Fibroblast of mammary gland (primary cell): Measurements from ENCODE around the gene CCDC80.

ENCODE experiments used
- DNase-seq: peaks from one replicate; pipeline ENCODE4 v3.0.0-alpha.2; 2010; ENCODE audit warnings: low read depth
- H3K4me3 ChIP-seq: 2 replicates; pipeline ENCODE4 v1.5.1; 2011; ENCODE audit warnings: low read depth, mild to moderate bottlenecking, low read length, moderate library complexity; ENCODE audit not compliant: control insufficient read depth
- TF ChIP-seq, protein P1 (sequence below): conservative IDR thresholded peaks from 2 replicates; pipeline ENCODE4 v1.5.1; 2011; ENCODE audit warnings: low read depth, low read length, inconsistent platforms; ENCODE audit not compliant: control insufficient read depth, insufficient read depth

Gene CCDC80

DNA sequence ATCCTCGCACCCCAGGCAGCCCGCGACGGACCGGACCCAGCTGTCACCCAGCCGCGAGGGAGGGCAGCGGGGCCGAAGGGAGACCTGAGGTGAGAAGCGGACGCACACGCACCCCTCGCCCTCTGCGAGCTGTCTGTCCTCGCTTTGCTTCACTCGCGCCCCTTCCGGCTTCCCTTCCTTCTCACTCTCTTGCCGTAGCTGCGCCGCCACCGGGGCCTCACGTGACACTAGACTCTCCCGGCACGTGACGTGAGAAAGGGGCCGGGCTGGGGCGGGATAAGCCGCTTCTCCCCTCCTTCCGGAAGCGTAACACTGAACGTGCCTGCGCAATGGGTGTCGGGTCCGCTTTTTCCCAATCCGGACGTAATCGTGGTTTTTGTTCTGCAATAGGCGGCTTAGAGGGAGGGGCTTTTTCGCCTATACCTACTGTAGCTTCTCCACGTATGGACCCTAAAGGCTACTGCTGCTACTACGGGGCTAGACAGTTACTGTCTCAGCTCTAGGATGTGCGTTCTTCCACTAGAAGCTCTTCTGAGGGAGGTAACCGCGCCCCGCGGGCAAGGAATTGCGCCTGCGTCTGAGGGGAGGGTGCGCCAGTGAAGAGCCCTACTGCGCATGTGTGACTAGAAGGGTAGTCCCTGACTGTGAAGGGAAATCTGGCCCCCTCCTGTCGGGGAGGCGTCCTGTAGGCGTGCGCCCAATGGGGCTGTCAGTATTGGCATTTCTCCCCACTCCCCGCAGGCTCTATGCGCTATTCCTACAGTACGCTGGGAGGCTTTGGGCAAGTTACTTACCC, 79.0 kb downstream of the CCDC80 start, which contains the start of the genes ATG3 and SLC35A5:
Gene ATG3, minus strand, starts transcription at position 229 of the 796 bp plus-strand sequence. CDS start 434 bp downstream, outside the sequence.
Gene SLC35A5, plus strand, starts transcription at position 312 of the 796 bp plus-strand sequence. CDS start 1,359 bp downstream, outside the sequence.
- H3K4me3 ChIP-seq: peak within 1 kb of the TSS; percentile 81
- peak; percentile 97 for DNase-seq
- TF ChIP-seq, protein P1, sequence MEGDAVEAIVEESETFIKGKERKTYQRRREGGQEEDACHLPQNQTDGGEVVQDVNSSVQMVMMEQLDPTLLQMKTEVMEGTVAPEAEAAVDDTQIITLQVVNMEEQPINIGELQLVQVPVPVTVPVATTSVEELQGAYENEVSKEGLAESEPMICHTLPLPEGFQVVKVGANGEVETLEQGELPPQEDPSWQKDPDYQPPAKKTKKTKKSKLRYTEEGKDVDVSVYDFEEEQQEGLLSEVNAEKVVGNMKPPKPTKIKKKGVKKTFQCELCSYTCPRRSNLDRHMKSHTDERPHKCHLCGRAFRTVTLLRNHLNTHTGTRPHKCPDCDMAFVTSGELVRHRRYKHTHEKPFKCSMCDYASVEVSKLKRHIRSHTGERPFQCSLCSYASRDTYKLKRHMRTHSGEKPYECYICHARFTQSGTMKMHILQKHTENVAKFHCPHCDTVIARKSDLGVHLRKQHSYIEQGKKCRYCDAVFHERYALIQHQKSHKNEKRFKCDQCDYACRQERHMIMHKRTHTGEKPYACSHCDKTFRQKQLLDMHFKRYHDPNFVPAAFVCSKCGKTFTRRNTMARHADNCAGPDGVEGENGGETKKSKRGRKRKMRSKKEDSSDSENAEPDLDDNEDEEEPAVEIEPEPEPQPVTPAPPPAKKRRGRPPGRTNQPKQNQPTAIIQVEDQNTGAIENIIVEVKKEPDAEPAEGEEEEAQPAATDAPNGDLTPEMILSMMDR: no peak

DNA sequence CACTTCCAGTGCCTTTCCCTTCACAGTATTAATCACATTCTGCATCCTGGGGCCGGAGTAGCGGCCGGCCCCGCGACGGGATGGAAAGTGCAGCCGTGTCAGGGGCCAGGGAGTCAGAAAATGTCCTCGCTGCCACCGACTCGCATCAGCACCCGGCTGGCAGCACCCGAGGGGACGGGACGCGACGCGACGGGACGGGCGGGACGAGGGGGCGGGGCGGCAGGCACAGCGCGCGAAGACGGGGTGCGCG, 79.5 kb downstream of the CCDC80 start:
- no peak for DNase-seq
- TF ChIP-seq, protein P1: no peak
- peak overlapping the region; percentile 81 for H3K4me3 ChIP-seq

DNA sequence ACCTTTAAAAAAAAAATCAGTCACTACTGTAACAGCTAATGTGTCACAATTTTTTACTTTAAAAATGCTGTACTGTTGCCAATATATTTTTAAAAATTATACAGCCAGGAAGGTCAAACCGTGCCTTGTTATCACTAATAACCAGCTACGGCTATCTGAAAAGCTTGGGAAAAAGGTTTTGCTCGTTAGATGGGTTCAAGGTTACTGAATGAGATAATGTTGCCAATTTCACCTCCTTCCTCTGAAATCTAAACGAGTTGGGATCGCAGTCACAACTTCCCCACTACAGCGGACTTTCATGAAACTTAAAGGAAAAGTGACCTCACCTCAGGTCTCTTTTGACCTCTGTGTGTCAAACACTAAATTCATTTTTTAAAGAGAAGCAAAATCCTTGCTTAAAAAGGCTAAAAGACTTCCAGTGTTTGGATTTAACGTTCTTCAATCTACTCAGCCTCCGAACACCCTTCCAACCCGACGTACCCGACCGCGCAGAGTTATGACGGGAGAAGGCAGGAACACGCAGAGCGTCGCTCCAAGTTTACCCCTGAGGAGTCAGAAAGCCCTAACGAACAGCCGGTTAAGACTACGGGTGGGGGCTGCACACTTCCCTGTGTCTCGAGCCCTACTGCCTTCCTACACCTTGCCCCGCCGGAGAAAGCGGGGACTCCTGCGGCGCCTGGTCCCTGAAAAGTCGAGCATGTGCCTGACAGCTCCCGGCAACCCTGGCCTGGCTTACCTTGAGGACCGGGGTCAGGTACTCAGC, 80.0 kb downstream of the CCDC80 start:
- H3K4me3 ChIP-seq: peak overlapping the region; percentile 81
- TF ChIP-seq, protein P1: no peak
- peak; percentile 88 for DNase-seq

- H3K4me3 ChIP-seq: peak overlapping the region; percentile 81
- TF ChIP-seq, protein P1: no peak
- no peak for DNase-seq
These were observed 80.6 kb downstream of the CCDC80 start for GRCh38 chr3:112560307-112560706.

- TF ChIP-seq, protein P1: no peak
- no peak overlapping the region for H3K4me3 ChIP-seq
- DNase-seq: no peak
These were observed 83.0 kb downstream of the CCDC80 start for GRCh38 chr3:112557976-112558375.

GRCh38 chr3:112555535-112556170, 85.3 kb downstream of the CCDC80 start:
- TF ChIP-seq, protein P1: no peak
- H3K4me3 ChIP-seq: no peak overlapping the region
- DNase-seq: no peak
